Placental epithelial cell (primary cell): Measurements from ENCODE around the gene CD300E. TPM values are rescaled to one million over a fixed set of nuclear protein-coding genes. Genes with fewer than 3 reads are reported as not detected.

Experiments
- total RNA-seq: library from RNA; depleted of rRNA; stranded (reverse); fragments of >200 nt; gene quantifications from 2 replicates; pipeline ENCODE4 v1.2.3, GENCODE V29; 2012

Gene CD300E
- not detected in 2 replicates for total RNA-seq

GRCh38 chr17:74623693-74624093 is at the start of gene CD300E:
Gene CD300E, minus strand, starts transcription at chr17:74623738. Its CDS starts 117 bp downstream, at chr17:74623621.

GRCh38 chr17:74592087-74592990 is 31.2 kb downstream of the CD300E start, which contains the start of gene CD300LD:
Gene CD300LD, minus strand, starts transcription at chr17:74592283. Its CDS starts 81 bp downstream, at chr17:74592202.

GRCh38 chr17:74567397-74567796 is 56.1 kb downstream of the CD300E start, which contains the start of gene CD300H:
Gene CD300H, minus strand, starts transcription at chr17:74567509.

Other genes starting within 250 kb of the CD300E start
- 2.0 and 2.8 TPM in 2 replicates for gene GPRC5C, start 191.7 kb downstream of the CD300E start, total RNA-seq
- not detected in 2 replicates for gene CD300A, start 157.1 kb downstream of the CD300E start, total RNA-seq
- not detected in 2 replicates for gene CD300LB, start 92.3 kb downstream of the CD300E start, total RNA-seq
- gene CD300C, start 77.6 kb downstream of the CD300E start, total RNA-seq = not detected in 2 replicates
- not detected in 2 replicates for gene CD300H, start 56.2 kb downstream of the CD300E start, total RNA-seq
- gene CD300LD, start 31.5 kb downstream of the CD300E start, total RNA-seq = not detected in 2 replicates
- gene CD300LF, start 89.2 kb upstream of the CD300E start, total RNA-seq = not detected in 2 replicates
- under 0.01 TPM in 1 of 2 replicates, not detected in the other for gene RAB37, start 113.5 kb upstream of the CD300E start, total RNA-seq
- 22.0 and 24.5 TPM in 2 replicates for gene NHERF1, start 124.9 kb upstream of the CD300E start, total RNA-seq
- 34.2 and 45.9 TPM in 2 replicates for gene NAT9, start 152.6 kb upstream of the CD300E start, total RNA-seq
- gene GRIN2C, start 236.1 kb upstream of the CD300E start, total RNA-seq = under 0.01 and 0.11 TPM in 2 replicates
- 12.6 and 37.1 TPM in 2 replicates for gene FDXR, start 249.3 kb upstream of the CD300E start, total RNA-seq